H1 (cell line): ENCODE data around the gene GP9. TPM values are rescaled to one million over a fixed set of nuclear protein-coding genes. Genes with fewer than 3 reads are reported as not detected.

Source experiments
- CTCF ChIA-PET: fragments of 300-600 bp; sonication (Branson Sonifier 250); formaldehyde crosslinking; loops from one replicate; lab custom pipeline; 2021; ENCODE audit not compliant: partially characterized antibody; lab: Charles Lee
- POLR2A ChIA-PET: fragments of 300-600 bp; sonication (Branson Sonifier 250); formaldehyde crosslinking; loops from one replicate; lab custom pipeline; 2021; ENCODE audit warnings: inconsistent platforms; ENCODE audit not compliant: partially characterized antibody; lab: Charles Lee
- DNase-seq, 2 experiments: peaks; one replicate each; pipeline versions ENCODE4 v3.0.0 to v3.0.0-alpha.2; 2010 to 2022; ENCODE audit warnings: low spot score in 2 of 2, low read depth in 1 of 2, mixed read lengths in 1 of 2
- FAIRE-seq: peaks from 2 replicates; lab custom pipeline; 2011; peaks lifted over from hg19 to GRCh38; lab: Jason Lieb, UNC
- H2AFZ ChIP-seq: 2 replicates; pipeline ENCODE4 v1.8.1; 2012; ENCODE audit warnings: low read length, inconsistent platforms
- H2AK5ac ChIP-seq: 2 replicates; pipeline ENCODE4 v1.6.1; 2013; ENCODE audit warnings: low read depth, low read length
- H2BK120ac ChIP-seq: replicated peaks from 2 replicates; pipeline ENCODE3; 2013; ENCODE audit warnings: low read depth, low read length, inconsistent platforms
- H2BK12ac ChIP-seq: 2 replicates; pipeline ENCODE4 v1.6.1; 2013; ENCODE audit warnings: low read depth, low read length
- H2BK15ac ChIP-seq: 2 replicates; pipeline ENCODE4 v1.6.1; 2013; ENCODE audit warnings: low read length
- H2BK20ac ChIP-seq: 2 replicates; pipeline ENCODE4 v1.6.1; 2013; ENCODE audit warnings: low read length
- H2BK5ac ChIP-seq: 2 replicates; pipeline ENCODE4 v1.6.1; 2013; ENCODE audit warnings: low read depth, low read length
- H3K14ac ChIP-seq: 2 replicates; pipeline ENCODE4 v1.6.1; 2013; ENCODE audit warnings: inconsistent platforms; ENCODE audit not compliant: insufficient read length
- H3K18ac ChIP-seq: 2 replicates; pipeline ENCODE4 v1.6.1; 2013; ENCODE audit warnings: low read length; ENCODE audit errors: extremely low read depth
- H3K23ac ChIP-seq: 2 replicates; pipeline ENCODE4 v1.6.1; 2013; ENCODE audit warnings: inconsistent platforms; ENCODE audit not compliant: insufficient read length
- H3K23me2 ChIP-seq: 2 replicates; pipeline ENCODE4 v1.6.1; 2013; ENCODE audit warnings: low read depth, low read length
- H3K27ac ChIP-seq: 2 replicates; pipeline ENCODE4 v1.6.1; 2011; ENCODE audit warnings: low read depth, low read length, inconsistent platforms
- H3K27me3 ChIP-seq, 4 experiments: replicated peaks in 1 of 4; 1 replicate in 1 of 4; 2 replicates in 3 of 4; pipeline versions ENCODE4 v1.6.1 to v1.8.1; 2011 to 2013; ENCODE audit warnings: low read length in 3 of 4, mild to moderate bottlenecking in 3 of 4, inconsistent platforms in 2 of 4, mixed read lengths in 2 of 4, moderate library complexity in 1 of 4; ENCODE audit not compliant: control insufficient read depth in 3 of 4, insufficient read depth in 3 of 4; ENCODE audit errors: extremely low read depth in 1 of 4
- H3K36me3 ChIP-seq, 4 experiments: 2 replicates each; pipeline versions ENCODE4 v1.6.1 to v1.8.1; 2011 to 2013; ENCODE audit warnings: mild to moderate bottlenecking in 4 of 4, low read length in 3 of 4, moderate library complexity in 2 of 4, control low read depth in 1 of 4, inconsistent platforms in 1 of 4; ENCODE audit not compliant: insufficient read depth in 4 of 4, control insufficient read depth in 2 of 4
- H3K4ac ChIP-seq: replicated peaks from 2 replicates; pipeline ENCODE3; 2013; ENCODE audit warnings: low read length, low read depth, mixed read lengths, inconsistent platforms; ENCODE audit not compliant: insufficient read length
- H3K4me1 ChIP-seq, 4 experiments: replicated peaks in 1 of 4; 1 replicate in 1 of 4; 2 replicates in 3 of 4; pipeline versions ENCODE4 v1.6.1 to v1.8.1; 2011 to 2013; ENCODE audit warnings: low read length in 3 of 4, inconsistent platforms in 2 of 4, mixed read lengths in 1 of 4; ENCODE audit not compliant: insufficient read depth in 4 of 4, control insufficient read depth in 3 of 4
- H3K4me2 ChIP-seq, 2 experiments: 2 replicates each; pipeline versions ENCODE4 v1.6.1 to v1.8.1; 2011 to 2013; ENCODE audit warnings: low read depth in 2 of 2, low read length in 2 of 2, control low read depth in 1 of 2, inconsistent platforms in 1 of 2, mild to moderate bottlenecking in 1 of 2; ENCODE audit not compliant: insufficient read depth in 1 of 2
- H3K4me3 ChIP-seq, 4 experiments: fragments of 200-600, 300-600 bp in 1 of 4; sonication (generic), shearing (Covaris generic), sonication (Bioruptor Twin) in 1 of 4; 2 replicates each; pipeline versions ENCODE4 v1.5.1 to v1.8.1; 2011 to 2016; ENCODE audit warnings: low read length in 4 of 4, low read depth in 3 of 4, control low read depth in 2 of 4, inconsistent platforms in 2 of 4, mild to moderate bottlenecking in 2 of 4, mixed read lengths in 1 of 4, moderate library complexity in 1 of 4; ENCODE audit not compliant: insufficient read depth in 2 of 4; ENCODE audit errors: extremely low read depth in 1 of 4
- H3K56ac ChIP-seq: replicated peaks from 2 replicates; pipeline ENCODE3; 2013; ENCODE audit warnings: low read depth, mild to moderate bottlenecking, mixed read lengths, low read length, inconsistent platforms; ENCODE audit not compliant: insufficient read length
- H3K79me1 ChIP-seq: 2 replicates; pipeline ENCODE4 v1.6.1; 2013; ENCODE audit warnings: low read depth, low read length, control low read depth
- H3K79me2 ChIP-seq, 2 experiments: 2 replicates each; pipeline versions ENCODE4 v1.6.1 to v1.8.1; 2012 to 2013; ENCODE audit warnings: low read length in 2 of 2, mild to moderate bottlenecking in 2 of 2, inconsistent platforms in 1 of 2; ENCODE audit not compliant: insufficient read depth in 2 of 2, control insufficient read depth in 1 of 2
- H3K9ac ChIP-seq, 4 experiments: replicated peaks in 1 of 4; 1 replicate in 1 of 4; 2 replicates in 3 of 4; pipeline versions ENCODE4 v1.6.1 to v1.8.1; 2011 to 2013; ENCODE audit warnings: low read depth in 3 of 4, low read length in 3 of 4, control low read depth in 2 of 4, mild to moderate bottlenecking in 2 of 4, moderate library complexity in 2 of 4, inconsistent platforms in 1 of 4; ENCODE audit errors: extremely low read depth in 1 of 4
- H3K9me3 ChIP-seq, 2 experiments: 2 replicates each; pipeline versions ENCODE4 v1.6.1 to v1.8.1; 2012 to 2013; ENCODE audit warnings: mild to moderate bottlenecking in 2 of 2, moderate library complexity in 2 of 2, control low read depth in 1 of 2, inconsistent platforms in 1 of 2, low read depth in 1 of 2, low read length in 1 of 2, mixed read lengths in 1 of 2; ENCODE audit not compliant: insufficient read depth in 2 of 2
- H4K20me1 ChIP-seq, 2 experiments: replicated peaks in 1 of 2; 2 replicates each; pipeline versions ENCODE3 to v1.8.1; 2011 to 2013; ENCODE audit warnings: inconsistent platforms in 2 of 2, low read length in 2 of 2, mild to moderate bottlenecking in 1 of 2; ENCODE audit not compliant: insufficient read depth in 2 of 2, control insufficient read depth in 1 of 2
- H4K5ac ChIP-seq: 2 replicates; pipeline ENCODE4 v1.6.1; 2013; ENCODE audit warnings: low read length, low read depth, mixed read lengths, inconsistent platforms; ENCODE audit not compliant: insufficient read length
- H4K8ac ChIP-seq: 2 replicates; pipeline ENCODE4 v1.8.0; 2013; ENCODE audit warnings: mild to moderate bottlenecking, moderate library complexity, low read length, inconsistent platforms; ENCODE audit not compliant: insufficient read depth; ENCODE audit errors: extremely low read depth
- H4K91ac ChIP-seq: replicated peaks from 2 replicates; pipeline ENCODE3; 2013; ENCODE audit warnings: low read length, mixed read lengths, inconsistent platforms; ENCODE audit not compliant: insufficient read length
- CTCF ChIP-seq, 3 experiments: IDR thresholded peaks; 1 replicate in 2 of 3; 2 replicates in 1 of 3; pipeline versions ENCODE4 v1.5.1 to v1.6.1; 2011; ENCODE audit warnings: low read length in 3 of 3, mild to moderate bottlenecking in 3 of 3, inconsistent platforms in 2 of 3, low read depth in 1 of 3, moderate library complexity in 1 of 3; ENCODE audit not compliant: insufficient read depth in 1 of 3; ENCODE audit errors: control extremely low read depth in 1 of 3
- HDAC2 ChIP-seq, 2 experiments: fragments of 300-600 bp in 1 of 2; sonication (generic) in 1 of 2; IDR thresholded peaks; 2 replicates each; pipeline ENCODE4 v1.6.1; 2011 to 2012; ENCODE audit warnings: low read depth in 2 of 2, low read length in 2 of 2, mild to moderate bottlenecking in 2 of 2, moderate library complexity in 2 of 2, borderline replicate concordance in 1 of 2, inconsistent platforms in 1 of 2
- JUN ChIP-seq: IDR thresholded peaks from 2 replicates; pipeline ENCODE4 v1.6.1; 2011; ENCODE audit warnings: low read depth, mild to moderate bottlenecking, improper control_type of control experiment, low read length
- MAX ChIP-seq: IDR thresholded peaks from 2 replicates; pipeline ENCODE4 v1.6.1; 2012; ENCODE audit warnings: inconsistent platforms
- RAD21 ChIP-seq, 2 experiments: IDR thresholded peaks in 1 of 2; conservative IDR thresholded peaks in 1 of 2; 2 replicates each; pipeline ENCODE4 v1.6.1; 2011; ENCODE audit warnings: low read depth in 2 of 2, low read length in 2 of 2, improper control_type of control experiment in 1 of 2, inconsistent platforms in 1 of 2, mild to moderate bottlenecking in 1 of 2, moderate library complexity in 1 of 2
- TEAD4 ChIP-seq: IDR thresholded peaks from 2 replicates; pipeline ENCODE4 v1.6.1; 2012; ENCODE audit warnings: low read depth, low read length, inconsistent platforms, mixed read lengths
- YY1 ChIP-seq: IDR thresholded peaks from 2 replicates; pipeline ENCODE4 v1.6.1; 2011; ENCODE audit warnings: low read depth, mild to moderate bottlenecking, low read length
- WGBS, 2 experiments: shearing (Covaris generic) in 1 of 2; methylation state at CpG; one replicate each; pipeline versions ENCODE4 v1.1.6 to v1.1.7; 2013 to 2015; ENCODE audit warnings: low lambda C conversion rate in 2 of 2, mixed read lengths in 2 of 2, inconsistent platforms in 1 of 2, low coverage in 1 of 2, missing lambda C conversion rate in 1 of 2; ENCODE audit not compliant: insufficient replicate concordance in 2 of 2, insufficient coverage in 1 of 2, insufficient read length in 1 of 2; ENCODE audit errors: extremely low coverage in 1 of 2, missing lambda C conversion rate in 1 of 2; 5-methylcytosine and 5-hydroxymethylcytosine counted together
- polyA plus RNA-seq, 7 experiments: library from polyadenylated mRNA; depleted of rRNA in 3 of 7; stranded (reverse) in 5 of 7; unstranded in 2 of 7; fragments of >200 nt in 5 of 7; fragments of 200-250 nt in 2 of 7; gene quantifications; 1 replicate in 5 of 7; 2 replicates in 1 of 7; 4 replicates in 1 of 7; pipeline versions ENCODE4 v1.2.1 to v1.2.3, GENCODE V29; 2011 to 2013; ENCODE audit warnings: missing spikeins in 2 of 7, mixed read lengths in 2 of 7
- total RNA-seq: library from RNA; stranded (reverse); fragmentation: NEBNext Ultra II Directional; extraction: Animal tissue kit (Norgen Biotek cat#: 25700); gene quantifications from 2 replicates; pipeline ENCODE4 v1.2.1, GENCODE V29; 2021
- TF ChIP-seq, protein P1 (sequence below): IDR thresholded peaks from 2 replicates; pipeline ENCODE4 v1.6.1; 2012; ENCODE audit warnings: low read length, inconsistent platforms

Gene GP9
- total and polyA plus RNA-seq, 2 of the 8 experiments (the other 6 are each of a cell fraction or from before 2014, with no cell fraction given), result not detected

DNA sequence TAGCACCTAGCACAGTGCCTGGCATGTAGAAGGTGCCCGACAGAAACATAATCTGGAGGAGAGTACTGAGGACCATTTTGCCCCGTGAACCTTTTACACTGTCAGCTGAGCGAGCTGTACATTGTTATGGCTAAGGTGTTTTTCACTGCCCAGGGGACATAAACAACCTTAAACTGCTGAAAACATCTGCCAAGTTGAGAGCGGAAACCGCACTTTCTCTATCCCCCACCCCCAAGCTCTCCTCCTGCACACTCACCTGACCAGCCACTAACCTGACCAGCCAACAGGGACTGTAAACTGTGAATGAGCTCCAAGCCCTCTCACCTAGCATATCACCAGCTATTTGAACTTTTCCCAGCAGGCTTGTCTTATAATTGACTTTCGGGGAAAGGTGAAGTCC lies 43.5 kb downstream of the GP9 start:
- Histone ChIP-seq H3K23me2 (no peaks in the 10 kb centered on the region), H3K9ac (no peak overlapping the region), H3K56ac (no peak overlapping the region), H2BK20ac (no peak overlapping the region), H2BK5ac (no peak overlapping the region), H3K79me2 (peaks cover 0 to 15% of the 10 kb centered on the region in 2 experiments; a peak in 1 of 4 replicates), H3K9me3 (no peaks in the 10 kb centered on the region), H2BK12ac (no peak overlapping the region), H3K14ac (no peak overlapping the region), H4K20me1 (peaks cover 10 to 16% of the 10 kb centered on the region in 2 experiments), H2BK120ac (no peak overlapping the region), H3K79me1 (peaks cover 3% of the 10 kb centered on the region), H3K36me3 (no peaks in the 10 kb centered on the region), H4K5ac (no peak overlapping the region), H3K4ac (no peak overlapping the region), H4K8ac (no peak overlapping the region), H3K27me3 (no peaks in the 10 kb centered on the region), H3K4me2 (no peak overlapping the region), H3K18ac (no peak overlapping the region), H3K4me3 (no peak overlapping the region), H4K91ac (no peak overlapping the region), H2AK5ac (no peak overlapping the region), H2AFZ (no peak overlapping the region), H3K23ac (no peak overlapping the region), H3K27ac (no peak overlapping the region), H3K4me1 (no peaks in the 10 kb centered on the region), H2BK15ac (no peak overlapping the region)
- ChIA-PET POLR2A (interaction anchor here (0.6 to 2.0 kb wide), 4 partner anchors 14 to 477 kb away, joined by 3 to 9 read pairs (median 4); no protein-coding TSS in a partner anchor), CTCF (interaction anchor here (0.8 to 4.1 kb wide), 6 partner anchors 9 to 142 kb away, joined by 3 to 19 read pairs (median 5); no protein-coding TSS in a partner anchor)
- FAIRE-seq, result no peak
- no peak for DNase-seq
- WGBS, 2 experiments, result 97% methylated on average over 6 of the region's 6 CpGs; no CpG with 5 or more reads in 1 of the 2 experiments
- TF ChIP-seq TEAD4 (no peak), MAX (no peak), HDAC2 (IDR thresholded peaks at IDR 0.05; ENCODE audit: borderline replicate concordance in 1 of 2, low read depth in 2 of 2, low read length in 2 of 2) (no peak), JUN (no peak), YY1 (no peak), RAD21 (IDR thresholded peaks at IDR 0.05 in 1 of 2, conservative IDR thresholded peaks at IDR 0.05 in 1 of 2; ENCODE audit: low read depth in 2 of 2, low read length in 2 of 2) (no peak), CTCF (IDR thresholded peaks at IDR 0.05; ENCODE audit: control extremely low read depth in 1 of 3, insufficient read depth in 1 of 3, low read depth in 1 of 3, low read length in 3 of 3) (no peak)
- TF ChIP-seq, protein P1, sequence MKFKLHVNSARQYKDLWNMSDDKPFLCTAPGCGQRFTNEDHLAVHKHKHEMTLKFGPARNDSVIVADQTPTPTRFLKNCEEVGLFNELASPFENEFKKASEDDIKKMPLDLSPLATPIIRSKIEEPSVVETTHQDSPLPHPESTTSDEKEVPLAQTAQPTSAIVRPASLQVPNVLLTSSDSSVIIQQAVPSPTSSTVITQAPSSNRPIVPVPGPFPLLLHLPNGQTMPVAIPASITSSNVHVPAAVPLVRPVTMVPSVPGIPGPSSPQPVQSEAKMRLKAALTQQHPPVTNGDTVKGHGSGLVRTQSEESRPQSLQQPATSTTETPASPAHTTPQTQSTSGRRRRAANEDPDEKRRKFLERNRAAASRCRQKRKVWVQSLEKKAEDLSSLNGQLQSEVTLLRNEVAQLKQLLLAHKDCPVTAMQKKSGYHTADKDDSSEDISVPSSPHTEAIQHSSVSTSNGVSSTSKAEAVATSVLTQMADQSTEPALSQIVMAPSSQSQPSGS, result no peak
